NCI-H82 (cell line): ENCODE data around the gene MBD3.
"Not testable (repeated sequence)": the region's sequence is repeated elsewhere in the genome, so short reads cannot be mapped to it uniquely, and the experiment has no call there.

Source experiments
- DNase-seq: peaks from one replicate; lab custom pipeline; 2025; lab: John Stamatoyannopoulos, UW

The MBD3 gene

DNA sequence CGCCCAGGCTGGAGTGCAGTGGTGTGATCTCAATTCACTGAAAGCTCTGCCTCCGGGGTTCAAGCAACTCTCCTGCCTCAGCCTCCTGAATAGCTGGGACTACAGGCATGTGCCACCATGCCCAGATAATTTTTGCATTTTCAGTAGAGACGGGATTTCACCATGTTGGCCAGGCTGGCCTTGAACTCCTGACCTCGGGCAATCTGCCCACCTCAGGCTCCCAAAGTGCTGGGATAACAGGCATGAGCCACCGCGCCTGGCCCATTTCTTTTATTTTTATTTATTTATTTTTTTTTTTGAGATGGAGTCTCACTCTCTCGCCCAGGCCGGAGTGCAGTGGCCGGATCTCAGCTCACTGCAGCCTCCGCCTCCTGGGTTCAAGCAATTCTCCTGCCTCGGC, 52.9 kb downstream of the MBD3 start:
- not testable (repeated sequence) for DNase-seq

DNA sequence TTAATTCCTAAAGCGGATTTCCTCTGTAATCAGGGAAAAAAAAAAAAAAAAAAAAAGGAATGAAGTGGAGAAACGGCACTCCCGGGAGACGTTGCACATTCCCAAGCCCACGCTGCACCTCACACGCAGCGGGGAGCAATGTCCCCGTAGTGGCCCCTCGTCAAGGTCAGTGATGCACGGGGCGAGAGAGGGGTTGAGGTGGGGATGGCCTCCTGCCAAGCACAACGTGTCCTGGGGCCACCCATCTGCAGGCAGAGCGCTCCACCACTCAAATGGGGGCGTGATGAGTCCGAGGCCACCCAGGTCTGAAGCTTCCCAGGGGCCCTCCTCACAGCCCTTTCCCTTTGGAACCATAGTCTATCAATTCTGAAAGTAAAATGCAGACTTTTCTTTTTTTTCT, 53.7 kb downstream of the MBD3 start:
- DNase-seq = peak; percentile 22

DNA sequence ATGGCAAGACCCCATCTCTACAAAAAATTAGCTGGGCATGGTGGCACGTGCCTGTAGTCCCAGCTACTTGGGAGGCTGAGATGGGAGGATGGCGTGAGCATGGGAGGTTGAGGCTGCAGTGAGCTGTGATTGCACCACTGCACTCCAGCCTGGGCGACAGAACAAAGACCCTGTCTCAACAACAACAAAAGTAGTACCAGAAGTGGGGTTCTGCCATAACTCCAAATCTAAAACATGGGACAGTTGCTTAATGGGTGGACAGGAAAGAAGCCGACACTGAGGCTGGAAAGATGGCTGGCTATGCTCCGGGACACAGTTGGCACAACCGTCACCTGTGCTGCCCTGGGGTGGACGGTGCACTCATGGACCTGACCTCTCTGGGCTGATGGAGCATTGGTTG, 57.0 kb downstream of the MBD3 start:
- not testable (repeated sequence) for DNase-seq

DNA sequence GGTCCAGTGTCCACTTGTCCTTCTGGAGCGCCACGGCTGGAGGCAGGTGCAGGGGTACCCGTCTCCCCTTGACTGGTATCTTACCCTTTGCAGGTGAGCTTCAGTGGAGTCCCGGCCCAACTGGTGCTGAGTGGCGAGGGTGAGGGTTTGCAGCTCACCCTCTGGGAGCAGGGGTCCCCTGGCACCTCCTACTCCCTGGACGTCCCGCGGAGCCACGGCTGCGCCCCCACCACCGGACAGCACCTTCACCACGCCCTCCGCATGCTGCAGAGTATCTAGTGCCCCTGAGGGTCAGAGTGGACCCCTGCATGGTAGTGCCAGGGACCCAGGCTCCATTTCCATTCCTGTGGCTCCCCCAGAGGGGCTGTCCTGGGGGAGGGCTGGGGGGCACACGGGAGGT, 57.7 kb downstream of the MBD3 start:
- no peak for DNase-seq

DNA sequence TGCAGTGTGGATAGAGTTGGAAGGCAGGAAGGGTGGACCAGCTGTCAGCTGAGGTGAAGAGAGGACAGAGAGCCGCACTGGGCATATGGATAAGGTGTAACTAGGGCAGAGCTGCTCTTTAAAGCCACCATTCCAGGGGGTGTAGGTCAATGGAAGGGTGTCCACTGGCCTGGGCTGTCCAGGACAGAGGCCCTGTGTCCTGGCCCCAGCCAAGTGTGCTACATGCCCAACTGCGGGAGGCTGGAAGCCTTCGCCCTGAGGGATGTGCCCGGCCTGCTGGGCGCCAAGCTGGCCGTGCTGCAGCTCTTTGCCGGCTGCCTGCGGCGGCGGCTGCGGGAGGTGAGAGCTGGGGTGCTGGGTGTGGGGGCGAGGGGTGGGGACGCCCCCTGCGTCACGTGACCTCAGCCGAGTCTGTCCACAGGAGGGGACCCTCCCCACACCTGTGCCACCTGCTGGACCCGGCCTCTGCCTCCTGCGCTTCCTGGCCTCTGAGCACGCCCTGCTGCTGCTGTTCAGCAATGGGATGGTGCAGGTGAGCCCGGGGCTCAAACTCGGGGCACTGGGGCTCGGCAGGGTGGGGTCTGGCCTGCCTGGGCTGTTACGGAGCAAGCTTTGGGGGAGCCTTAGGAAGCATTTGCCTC, 59.0 kb downstream of the MBD3 start:
- DNase-seq = no peak

DNA sequence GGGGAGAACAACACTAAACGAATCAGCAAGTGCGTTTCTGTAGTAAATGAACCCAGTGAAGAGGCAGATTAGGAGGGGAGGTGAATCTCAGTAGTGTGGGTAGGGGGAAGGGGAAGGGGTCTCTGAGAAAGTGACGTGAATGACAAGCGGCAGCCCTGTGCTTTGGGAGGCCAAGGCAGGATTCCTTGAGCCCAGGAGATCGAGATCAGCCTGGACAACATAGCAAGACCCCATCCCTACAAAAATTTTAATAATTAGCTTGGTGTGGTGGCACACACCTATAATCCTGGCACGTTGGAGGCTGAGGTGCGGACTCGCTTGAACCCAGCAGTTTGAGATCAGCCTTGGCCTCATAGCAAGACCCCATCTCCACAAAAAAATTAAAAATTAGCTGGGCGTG, 60.7 kb downstream of the MBD3 start:
- DNase-seq = no peak

DNA sequence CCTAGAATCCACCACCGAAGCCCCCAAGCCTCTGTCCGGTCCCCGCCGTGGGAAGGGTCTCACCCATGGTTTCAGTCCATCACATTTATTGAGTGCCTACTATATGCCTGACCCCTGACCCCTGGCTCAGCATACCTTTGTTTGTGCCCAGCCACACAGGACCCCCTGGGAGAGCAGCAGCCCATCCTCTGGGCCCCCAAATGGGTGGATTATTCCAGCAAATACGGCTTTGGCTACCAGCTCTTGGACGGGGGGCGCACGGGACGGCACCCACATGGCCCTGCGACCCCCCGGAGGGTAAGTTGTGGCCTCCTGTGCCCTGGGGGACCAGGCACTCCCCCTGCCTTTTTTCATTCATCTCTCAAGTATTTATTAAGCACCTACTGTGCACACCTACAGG, 61.1 kb downstream of the MBD3 start:
- no peak for DNase-seq

DNA sequence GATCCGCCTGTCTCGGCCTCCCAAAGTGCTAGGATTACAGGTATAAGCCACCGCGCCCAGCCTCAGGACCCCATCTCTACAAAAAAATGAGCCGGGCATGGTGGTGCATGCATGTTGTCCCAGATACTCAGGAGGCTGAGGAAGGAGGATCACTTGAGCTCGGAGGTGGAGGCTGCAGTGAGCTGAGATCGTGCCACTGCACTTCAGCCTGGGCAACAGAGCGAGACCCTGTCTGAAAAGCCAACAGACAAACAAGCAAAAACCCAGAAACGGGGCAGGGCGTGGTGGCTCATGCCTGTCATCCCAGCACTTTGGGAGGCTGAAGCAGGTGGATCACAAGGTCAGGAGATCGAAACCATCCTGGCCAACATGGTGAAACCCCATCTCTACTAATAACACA, 61.8 kb downstream of the MBD3 start:
- not testable (repeated sequence) for DNase-seq

DNA sequence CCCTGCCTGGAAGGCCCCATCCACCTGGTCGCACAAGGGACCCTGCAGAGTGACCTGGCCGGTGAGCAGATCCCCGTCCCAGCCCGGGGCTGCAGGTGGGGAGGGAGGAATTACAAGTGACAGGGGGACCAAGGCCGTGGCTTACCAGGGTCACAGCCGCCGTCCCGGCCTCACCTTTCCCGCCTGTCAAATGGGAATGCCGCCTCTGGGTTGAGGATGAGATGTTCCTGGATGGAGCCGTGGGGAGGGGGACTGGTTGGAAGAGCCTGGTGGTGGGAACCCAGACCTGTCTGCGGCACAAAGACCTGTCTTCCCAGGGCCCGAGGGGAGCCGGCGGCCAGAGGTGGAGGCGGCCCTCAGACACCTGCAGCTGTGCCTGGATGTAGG, 63.2 kb downstream of the MBD3 start:
- no peak for DNase-seq

DNA sequence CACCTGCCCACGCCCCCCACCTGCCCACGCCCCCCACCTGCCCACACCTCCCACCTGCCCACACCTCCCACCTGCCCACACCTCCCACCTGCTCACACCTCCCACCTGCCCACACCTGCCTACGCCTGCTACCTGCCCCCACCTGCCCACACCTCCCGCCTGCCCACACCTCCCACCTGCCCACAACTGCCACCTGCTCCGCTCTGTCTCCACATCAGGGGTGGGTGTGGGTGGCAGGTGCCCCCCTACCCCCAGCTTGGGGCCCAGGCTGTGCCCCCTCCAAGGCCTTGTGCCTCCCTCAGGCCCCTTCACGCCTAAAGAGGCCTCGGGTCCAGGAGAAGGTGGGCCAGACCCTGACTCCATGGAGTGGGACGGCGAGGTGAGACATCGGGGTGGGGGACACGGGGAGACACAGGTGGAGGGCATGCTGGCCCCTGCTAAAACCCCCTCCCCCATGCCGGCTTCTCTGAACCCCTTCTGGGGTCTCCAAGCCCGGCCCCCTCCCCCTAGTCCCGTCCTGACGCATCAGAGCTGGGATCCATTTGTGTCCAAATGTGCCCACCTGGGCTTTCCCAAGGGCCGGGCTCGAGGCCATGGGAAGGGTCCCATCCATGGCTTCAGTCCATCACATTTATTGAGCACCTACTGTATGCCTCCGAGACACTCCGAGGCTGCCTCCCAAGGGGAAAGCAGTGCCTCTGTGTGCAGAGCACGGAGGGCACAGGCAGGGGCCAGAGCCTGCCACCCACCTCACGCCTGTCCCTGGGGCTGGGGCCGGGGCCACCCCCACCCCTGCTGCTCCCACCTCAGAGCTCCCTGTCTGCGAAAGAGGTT, 63.9 kb downstream of the MBD3 start:
- DNase-seq = no peak

DNA sequence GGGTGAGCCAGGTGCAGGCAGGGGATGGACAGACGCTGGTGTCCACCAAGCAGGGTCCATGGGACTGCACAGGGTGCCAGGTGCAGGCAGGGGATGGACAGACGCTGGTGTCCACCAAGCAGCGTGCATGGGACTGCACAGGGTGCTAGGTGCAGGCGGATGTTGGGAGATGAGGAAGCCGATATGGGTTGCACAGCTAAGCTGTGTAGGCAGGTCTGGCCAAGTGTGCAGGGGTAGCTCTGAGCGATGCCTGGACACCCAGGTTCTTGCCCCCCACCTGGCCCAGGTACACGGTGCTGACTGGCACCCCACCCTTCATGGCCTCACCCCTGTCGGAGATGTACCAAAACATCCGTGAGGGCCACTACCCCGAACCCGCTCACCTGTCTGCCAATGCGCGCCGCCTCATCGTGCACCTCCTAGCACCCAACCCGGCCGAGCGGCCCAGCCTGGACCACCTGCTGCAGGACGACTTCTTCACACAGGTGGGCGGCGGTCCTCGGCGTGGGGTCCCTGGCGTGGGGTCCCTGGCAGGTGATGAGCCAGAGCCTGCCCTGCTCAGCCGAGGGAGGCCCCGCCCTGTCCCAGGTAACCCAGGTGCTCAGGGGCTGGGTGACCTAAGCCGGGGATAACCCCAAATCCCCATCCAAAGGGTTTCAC, 64.9 kb downstream of the MBD3 start:
- DNase-seq = no peak

DNA sequence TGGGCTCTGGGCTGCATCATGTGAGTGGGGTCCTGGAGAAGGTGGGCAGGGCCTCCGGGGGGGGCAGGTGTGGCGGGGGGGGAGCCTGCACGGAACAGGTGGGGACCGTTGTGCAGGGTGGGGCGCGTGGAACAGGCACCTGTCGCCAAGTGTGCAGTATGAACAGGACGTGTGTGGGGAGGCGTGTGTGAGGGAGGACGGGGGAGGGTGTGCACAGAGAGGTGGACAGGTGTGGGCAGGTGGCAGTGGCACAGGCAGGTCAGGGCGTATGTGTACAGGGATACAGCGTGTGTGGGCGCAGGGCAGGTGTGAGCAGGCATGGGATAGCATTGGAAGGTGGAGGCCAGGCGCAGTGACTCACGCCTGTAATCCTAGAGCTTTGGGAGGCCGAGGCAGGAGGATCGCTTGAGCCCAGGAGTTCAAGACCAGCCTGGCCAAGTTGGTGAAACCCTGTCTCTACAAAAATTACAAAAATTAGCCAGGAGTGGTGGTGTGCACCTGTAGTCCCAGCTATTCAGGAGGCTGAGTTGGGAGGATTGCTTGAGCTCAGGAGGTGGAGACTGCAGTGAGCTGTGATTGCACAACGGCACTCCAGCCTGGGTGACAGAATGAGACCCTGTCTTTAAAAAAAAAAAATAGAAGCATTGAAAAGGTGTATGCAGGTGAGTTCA, 65.6 kb downstream of the MBD3 start:
- DNase-seq = no peak

DNA sequence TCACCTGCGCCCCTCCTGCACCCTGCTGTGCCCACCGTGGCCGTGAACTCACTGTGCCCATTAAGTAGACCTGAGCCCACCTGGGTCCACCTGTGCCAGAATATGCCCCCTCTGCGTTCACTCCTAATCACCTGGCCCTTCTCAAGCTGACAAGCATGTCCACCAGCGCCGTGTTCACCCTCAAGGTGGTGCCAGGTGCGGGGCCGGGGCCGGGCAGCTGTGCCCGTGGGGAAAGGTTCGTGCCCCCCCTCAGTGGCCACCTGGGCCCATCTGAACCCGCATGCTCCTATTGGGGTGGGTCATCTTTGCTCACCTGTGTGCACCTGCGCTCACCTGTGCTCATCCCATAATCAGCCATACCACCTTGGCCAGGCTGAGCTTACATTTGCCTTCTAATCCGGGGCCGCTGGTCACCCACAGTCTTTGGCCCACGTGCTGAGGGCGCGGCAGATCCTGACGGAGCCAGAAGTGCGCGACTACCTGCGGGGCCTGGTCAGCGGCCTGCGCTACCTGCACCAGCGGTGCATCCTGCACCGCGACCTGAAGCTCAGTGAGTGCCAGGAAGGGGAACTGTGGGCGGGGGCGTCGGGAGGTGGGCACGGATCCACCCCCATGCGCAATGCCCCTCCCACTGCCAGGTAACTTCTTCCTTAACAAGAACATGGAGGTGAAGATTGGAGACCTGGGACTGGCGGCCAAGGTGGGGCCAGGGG, 66.4 kb downstream of the MBD3 start:
- no peak for DNase-seq

DNA sequence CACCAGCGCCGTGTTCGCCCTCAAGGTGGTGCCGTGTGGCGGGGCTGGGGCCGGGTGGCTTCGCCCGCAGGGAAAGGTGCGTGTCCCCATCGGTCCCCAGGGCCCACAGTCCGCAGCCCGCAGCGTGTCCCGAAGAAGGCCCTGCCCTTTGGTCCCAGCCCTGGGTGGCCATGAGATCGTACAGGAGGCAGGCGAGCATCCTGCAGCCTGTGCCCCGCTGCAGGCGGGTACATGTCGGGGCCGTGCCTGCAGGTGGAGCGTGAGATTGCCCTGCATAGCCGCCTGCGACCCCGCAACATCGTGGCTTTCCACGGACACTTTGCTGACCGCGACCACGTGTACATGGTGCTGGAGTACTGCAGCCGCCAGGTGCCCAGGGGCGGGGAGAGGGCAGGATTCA, 67.3 kb downstream of the MBD3 start:
- DNase-seq = no peak

DNA sequence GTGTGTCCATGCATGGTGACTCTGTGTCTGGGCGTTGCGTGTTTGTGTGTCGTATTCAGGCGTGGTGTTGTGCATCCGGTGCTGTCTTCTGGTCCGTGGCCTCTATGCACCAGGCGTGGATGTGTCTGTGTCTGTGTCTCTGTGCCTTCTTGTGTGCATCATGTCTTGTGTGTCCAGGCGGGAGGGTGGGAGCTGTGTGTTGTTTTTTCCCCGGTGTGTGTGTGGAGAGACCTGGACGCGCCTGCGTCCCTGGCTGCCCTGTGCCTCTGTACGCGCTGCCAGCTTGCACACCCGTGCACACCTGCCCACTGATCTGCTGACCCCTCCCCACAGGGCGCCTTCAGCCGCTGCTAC, 67.7 kb downstream of the MBD3 start:
- no peak for DNase-seq

DNA sequence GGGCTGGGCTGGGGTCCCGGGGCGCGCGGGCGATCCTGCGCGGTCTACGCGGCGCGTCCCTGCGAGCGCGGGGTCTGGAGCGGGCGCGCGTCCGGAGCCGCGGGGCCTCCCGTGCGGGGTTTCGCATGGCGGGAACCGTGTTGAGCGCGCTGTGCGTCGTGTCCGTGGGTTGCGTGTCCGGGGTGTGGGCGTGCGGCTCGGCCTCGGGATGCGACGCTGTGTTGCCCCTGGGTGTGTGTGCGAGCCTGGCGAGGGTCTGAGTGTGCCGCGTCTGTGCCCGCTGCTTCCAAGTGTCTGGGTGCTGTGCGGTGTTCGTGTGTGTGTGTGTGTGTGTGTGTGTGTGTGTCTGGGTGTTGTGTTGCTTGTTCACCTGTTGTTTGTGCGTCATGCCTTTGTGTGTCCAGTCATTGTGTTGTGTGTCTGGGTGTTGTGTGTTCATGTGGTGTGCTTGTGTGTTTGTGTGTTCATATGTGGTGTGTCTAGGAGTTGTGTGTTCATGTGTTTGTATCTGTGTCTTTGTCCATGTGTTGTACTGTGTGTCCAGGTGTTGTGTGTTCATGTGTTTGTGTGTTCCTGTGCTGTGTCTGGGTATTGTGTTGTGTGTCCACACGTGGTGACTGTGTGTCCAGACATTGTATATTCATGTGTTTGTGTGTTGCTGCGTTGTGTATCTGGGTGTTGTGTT, 68.2 kb downstream of the MBD3 start:
- no peak for DNase-seq
